A549 (cell line): Measurements from ENCODE around the gene KIAA0513. TPM values are rescaled to one million over a fixed set of nuclear protein-coding genes. Genes with fewer than 3 reads are reported as not detected.
A peak's percentile ranks its signal among the peaks of the same experiment; 100 is the strongest.

ENCODE experiments used
- BHLHE40 ChIP-seq: IDR thresholded peaks from 2 replicates; pipeline ENCODE4 v1.6.1; 2012; ENCODE audit warnings: low read depth, low read length, inconsistent platforms
- CBX2 ChIP-seq: fragments of 200-600 bp; sonication (generic); IDR thresholded peaks from 2 replicates; pipeline ENCODE4 v1.6.1; 2016; ENCODE audit warnings: low read depth, mild to moderate bottlenecking, borderline replicate concordance
- CHD2 ChIP-seq: fragments of 150-350 bp; IDR thresholded peaks from 2 replicates; pipeline ENCODE4 v1.6.1; 2014; ENCODE audit warnings: low read length; ENCODE audit not compliant: partially characterized antibody
- CHD4 ChIP-seq: fragments of 200-600 bp; sonication (generic); IDR thresholded peaks from 2 replicates; pipeline ENCODE4 v1.6.1; 2016; ENCODE audit warnings: antibody characterized with exemption, mild to moderate bottlenecking, borderline replicate concordance
- CTCF ChIP-seq: fragments of >200 bp; sonication (Bioruptor Twin); formaldehyde crosslinking; IDR thresholded peaks from 3 replicates; pipeline ENCODE4 v1.5.1; 2016
- ELK1 ChIP-seq: fragments of 150-350 bp; IDR thresholded peaks from 2 replicates; pipeline ENCODE4 v1.6.1; 2014; ENCODE audit warnings: low read depth, mild to moderate bottlenecking, low read length
- EP300 ChIP-seq, 2 experiments: fragments of >200 bp; sonication (Bioruptor Twin); formaldehyde crosslinking; IDR thresholded peaks; 2 replicates in 1 of 2; 3 replicates in 1 of 2; pipeline ENCODE4 v1.6.1; 2016 to 2017
- GATA3 ChIP-seq: IDR thresholded peaks from 2 replicates; pipeline ENCODE4 v1.6.1; 2012; ENCODE audit warnings: borderline replicate concordance
- HMGXB4 ChIP-seq: fragments of 250-450 bp; sonication (Bioruptor Pico); IDR thresholded peaks from 2 replicates; pipeline ENCODE4 v1.5.0; 2021; ENCODE audit warnings: mild to moderate bottlenecking, moderate library complexity, borderline replicate concordance
- HOXB5 ChIP-seq: fragments of 250-450 bp; sonication (Bioruptor Pico); IDR thresholded peaks from 2 replicates; pipeline ENCODE4 v1.5.0; 2020; ENCODE audit warnings: mild to moderate bottlenecking, moderate library complexity
- KDM5A ChIP-seq: fragments of 200-600 bp; sonication (generic); IDR thresholded peaks from 2 replicates; pipeline ENCODE4 v1.6.1; 2016; ENCODE audit warnings: antibody characterized with exemption, mild to moderate bottlenecking
- MAFK ChIP-seq: fragments of 450-650 bp; IDR thresholded peaks from 2 replicates; pipeline ENCODE4 v1.6.1; 2014; ENCODE audit not compliant: partially characterized antibody
- MYC ChIP-seq: IDR thresholded peaks from 2 replicates; pipeline ENCODE4 v1.6.1; 2012; ENCODE audit warnings: mild to moderate bottlenecking, inconsistent platforms, low read length, improper control_type of control experiment, borderline replicate concordance
- NR3C1 ChIP-seq: fragments of >200 bp; sonication (Bioruptor Twin); formaldehyde crosslinking; IDR thresholded peaks from 3 replicates; pipeline ENCODE4 v1.6.1; 2017
- POLR2AphosphoS2 ChIP-seq: conservative IDR thresholded peaks from 2 replicates; pipeline ENCODE4 v1.6.1; 2012; ENCODE audit warnings: low read length, improper control_type of control experiment, inconsistent platforms
- RAD21 ChIP-seq, 2 experiments: fragments of >200 bp in 1 of 2; sonication (Bioruptor Twin) in 1 of 2; formaldehyde crosslinking in 1 of 2; IDR thresholded peaks in 1 of 2; conservative IDR thresholded peaks in 1 of 2; 2 replicates in 1 of 2; 3 replicates in 1 of 2; pipeline ENCODE4 v1.6.1; 2012 to 2018; ENCODE audit warnings: inconsistent platforms in 1 of 2
- RARB ChIP-seq: fragments of 250-450 bp; sonication (Bioruptor Pico); IDR thresholded peaks from 2 replicates; pipeline ENCODE4 v1.8.0; 2021; ENCODE audit warnings: mild to moderate bottlenecking, moderate library complexity
- RCOR1 ChIP-seq: fragments of 150-350 bp; IDR thresholded peaks from 2 replicates; pipeline ENCODE4 v1.6.1; 2014; ENCODE audit warnings: antibody characterized with exemption, low read length, low read depth
- USF2 ChIP-seq: fragments of 450-650 bp; IDR thresholded peaks from 2 replicates; pipeline ENCODE4 v1.6.1; 2014; ENCODE audit warnings: antibody characterized with exemption
- ZNF302 ChIP-seq: fragments of 250-450 bp; sonication (Bioruptor Pico); IDR thresholded peaks from 2 replicates; pipeline ENCODE4 v1.9.0; 2021; ENCODE audit warnings: inconsistent platforms, mild to moderate bottlenecking, moderate library complexity
- ZSCAN20 ChIP-seq: fragments of 250-450 bp; sonication (Bioruptor Pico); IDR thresholded peaks from 2 replicates; pipeline ENCODE4 v1.8.0; 2022; ENCODE audit warnings: mild to moderate bottlenecking, moderate library complexity
- polyA plus RNA-seq, 4 experiments: library from polyadenylated mRNA; depleted of rRNA in 3 of 4; stranded (reverse); fragments of >200 nt; fragmentation: RNase III in 1 of 4; extraction: RNeasy Plus Mini Kit Qiagen cat#74134 plus additional on column Dnase treatment in 1 of 4; gene quantifications; 2 replicates in 3 of 4; 3 replicates in 1 of 4; pipeline ENCODE4 v1.2.3, GENCODE V29; 2011 to 2017
- TF ChIP-seq, protein P1 (sequence below): IDR thresholded peaks from 2 replicates; pipeline ENCODE4 v1.6.1; 2012; ENCODE audit warnings: low read depth, borderline replicate concordance
- TF ChIP-seq, protein P2 (sequence below): IDR thresholded peaks from 2 replicates; pipeline ENCODE4 v1.6.1; 2012

Gene KIAA0513
- polyA plus RNA-seq, 2 of the 4 experiments (the other 2 are of a cell fraction): 1.8 TPM

DNA sequence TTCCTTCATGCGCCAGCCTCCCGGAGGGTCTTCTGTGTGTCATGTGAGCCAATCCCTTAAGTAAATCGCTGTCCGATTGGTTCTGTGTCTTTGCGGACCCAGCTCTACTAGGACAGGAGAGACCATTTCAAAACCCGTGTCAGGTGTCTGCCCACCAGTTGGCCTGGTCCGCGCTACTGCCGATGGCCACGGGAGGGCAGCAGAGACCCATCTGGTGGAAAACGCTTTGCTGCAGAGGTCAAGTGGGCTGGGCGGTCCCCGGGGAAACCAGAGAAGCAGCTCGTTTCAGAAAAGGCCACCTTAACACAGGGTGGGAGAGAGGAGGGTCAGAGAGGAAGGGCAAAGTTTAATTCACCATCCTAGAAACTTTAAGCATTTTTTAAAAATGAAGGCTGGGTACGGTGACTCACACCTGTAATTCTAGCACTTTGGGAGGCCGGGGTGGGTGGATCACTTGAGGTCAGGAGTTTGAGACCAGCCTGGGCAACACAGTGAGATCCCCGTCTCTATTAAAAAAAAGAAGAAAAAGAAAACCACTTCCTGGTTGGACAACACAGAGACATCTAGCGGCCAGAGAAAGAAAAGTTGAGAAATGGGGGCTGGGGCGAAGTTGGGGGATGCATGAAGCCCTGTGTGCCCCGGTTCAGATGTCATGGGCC is 87.4 kb downstream of the KIAA0513 start (continued):
- TF ChIP-seq MYC (no peak), KDM5A (no peak), ZSCAN20 (CRISPR knock-in tag) (no peak), POLR2AphosphoS2 (no peak), CBX2 (no peak), EP300 (IDR thresholded peaks at IDR 0.05) (no peak), RARB (CRISPR knock-in tag) (no peak), HMGXB4 (CRISPR knock-in tag) (no peak), CHD2 (no peak), MAFK (no peak), HOXB5 (CRISPR knock-in tag) (no peak), CTCF (peak; percentile 90), RAD21 (conservative IDR thresholded peaks at IDR 0.05 in 1 of 2, IDR thresholded peaks at IDR 0.05 in 1 of 2) (peak; percentile 96 to 97), USF2 (peak; percentile 19; the same call in 1 of the 2 replicates), CHD4 (no peak), GATA3 (no peak), BHLHE40 (no peak), NR3C1 (no peak), RCOR1 (no peak), ZNF302 (CRISPR knock-in tag) (no peak), ELK1 (no peak)
- TF ChIP-seq, protein P1, sequence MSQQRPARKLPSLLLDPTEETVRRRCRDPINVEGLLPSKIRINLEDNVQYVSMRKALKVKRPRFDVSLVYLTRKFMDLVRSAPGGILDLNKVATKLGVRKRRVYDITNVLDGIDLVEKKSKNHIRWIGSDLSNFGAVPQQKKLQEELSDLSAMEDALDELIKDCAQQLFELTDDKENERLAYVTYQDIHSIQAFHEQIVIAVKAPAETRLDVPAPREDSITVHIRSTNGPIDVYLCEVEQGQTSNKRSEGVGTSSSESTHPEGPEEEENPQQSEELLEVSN: no peak
- TF ChIP-seq, protein P2, sequence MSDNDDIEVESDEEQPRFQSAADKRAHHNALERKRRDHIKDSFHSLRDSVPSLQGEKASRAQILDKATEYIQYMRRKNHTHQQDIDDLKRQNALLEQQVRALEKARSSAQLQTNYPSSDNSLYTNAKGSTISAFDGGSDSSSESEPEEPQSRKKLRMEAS: peak; percentile 38; the same call in 1 of the 2 replicates
